ENCODE data around the gene FAM110A. TPM values are rescaled to one million over a fixed set of nuclear protein-coding genes. Genes with fewer than 3 reads are reported as not detected.
A peak's percentile ranks its signal among the peaks of the same experiment; 100 is the strongest.

The FAM110A gene
- total RNA-seq, 1 donor from 2014 or later = 14.3 TPM

GRCh38 chr20:815914-816606 lies 17.5 kb upstream of the FAM110A start:
- Mint-ChIP-seq H3K4me1 (ENCODE audit: unreplicated experiment) (peaks cover 8% of the 10 kb centered on the region), H3K27me3 (peaks cover 13% of the 10 kb centered on the region), H3K36me3 (no peaks in the 10 kb centered on the region), H3K4me3 (no peak overlapping the region), H3K27ac (no peak overlapping the region), H3K9me3 (no peaks in the 10 kb centered on the region)
- peak; percentile 97 for TF ChIP-seq CTCF (conservative IDR thresholded peaks at IDR 0.05)
- no peak for DNase-seq (ENCODE audit: extremely low spot score, unreplicated experiment)

GRCh38 chr20:818001-818664 lies 15.4 kb upstream of the FAM110A start:
- no peak for DNase-seq (ENCODE audit: extremely low spot score, unreplicated experiment)
- Mint-ChIP-seq H3K27me3 (peaks cover 5% of the 10 kb centered on the region), H3K4me1 (ENCODE audit: unreplicated experiment) (peaks cover 11% of the 10 kb centered on the region), H3K4me3 (no peak overlapping the region), H3K9me3 (no peaks in the 10 kb centered on the region), H3K27ac (no peak overlapping the region), H3K36me3 (no peaks in the 10 kb centered on the region)
- no peak for TF ChIP-seq CTCF (conservative IDR thresholded peaks at IDR 0.05)

- H3K27me3 Mint-ChIP-seq = peaks cover 5% of the 10 kb centered on the region
- no peaks in the 10 kb centered on the region for H3K36me3 Mint-ChIP-seq
- no peak for DNase-seq (ENCODE audit: extremely low spot score, unreplicated experiment)
- H3K4me1 Mint-ChIP-seq (ENCODE audit: unreplicated experiment) = peaks cover 11% of the 10 kb centered on the region
- H3K4me3 Mint-ChIP-seq = no peak overlapping the region
- TF ChIP-seq CTCF (conservative IDR thresholded peaks at IDR 0.05) = no peak
- H3K9me3 Mint-ChIP-seq = no peaks in the 10 kb centered on the region
- H3K27ac Mint-ChIP-seq = no peak overlapping the region
These were observed 13.7 kb upstream of the FAM110A start for GRCh38 chr20:819680-820322.

GRCh38 chr20:820323-820953 lies 13.1 kb upstream of the FAM110A start:
- Mint-ChIP-seq H3K4me1 (ENCODE audit: unreplicated experiment) (peaks cover 11% of the 10 kb centered on the region), H3K27ac (no peak overlapping the region), H3K36me3 (no peaks in the 10 kb centered on the region), H3K9me3 (no peaks in the 10 kb centered on the region), H3K27me3 (peaks cover 5% of the 10 kb centered on the region), H3K4me3 (no peak overlapping the region)
- no peak for DNase-seq (ENCODE audit: extremely low spot score, unreplicated experiment)
- TF ChIP-seq CTCF (conservative IDR thresholded peaks at IDR 0.05) = no peak

GRCh38 chr20:821046-821730 lies 12.3 kb upstream of the FAM110A start:
- DNase-seq (ENCODE audit: extremely low spot score, unreplicated experiment) = no peak
- H3K27ac Mint-ChIP-seq = no peak overlapping the region
- H3K36me3 Mint-ChIP-seq = no peaks in the 10 kb centered on the region
- H3K4me1 Mint-ChIP-seq (ENCODE audit: unreplicated experiment) = peaks cover 6% of the 10 kb centered on the region
- no peaks in the 10 kb centered on the region for H3K9me3 Mint-ChIP-seq
- TF ChIP-seq CTCF (conservative IDR thresholded peaks at IDR 0.05) = no peak
- peaks cover under 1% of the 10 kb centered on the region for H3K27me3 Mint-ChIP-seq
- H3K4me3 Mint-ChIP-seq = no peak overlapping the region
